HFFc6 (cell line): Measurements from ENCODE around the gene PDX1. TPM values are rescaled to one million over a fixed set of nuclear protein-coding genes. Genes with fewer than 3 reads are reported as not detected.
"Not testable (repeated sequence)": the region's sequence is repeated elsewhere in the genome, so short reads cannot be mapped to it uniquely, and the experiment has no call there.

Source experiments
- DNase-seq: peaks from one replicate; pipeline ENCODE4 v3.0.0-alpha.2; 2018
- H3K27ac Mint-ChIP-seq: 2 replicates; pipeline ENCODE4 v1.8.0; 2020; ENCODE audit warnings: mild to moderate bottlenecking, mixed read lengths
- H3K27me3 Mint-ChIP-seq: 2 replicates; pipeline ENCODE4 v1.8.0; 2021; ENCODE audit warnings: mild to moderate bottlenecking, moderate library complexity, mixed read lengths; ENCODE audit not compliant: insufficient read depth
- H3K36me3 Mint-ChIP-seq: 2 replicates; pipeline ENCODE4 v1.8.0; 2021; ENCODE audit warnings: low read depth, mixed read lengths
- H3K4me1 Mint-ChIP-seq: 2 replicates; pipeline ENCODE4 v1.8.0; 2020; ENCODE audit warnings: low read depth, mixed read lengths
- H3K4me3 Mint-ChIP-seq: 2 replicates; pipeline ENCODE4 v1.8.0; 2020; ENCODE audit warnings: mild to moderate bottlenecking, moderate library complexity, mixed read lengths
- H3K9me3 Mint-ChIP-seq: 2 replicates; pipeline ENCODE4 v1.8.0; 2020; ENCODE audit warnings: mild to moderate bottlenecking, mixed read lengths
- total RNA-seq, 6 experiments: library from RNA; stranded (reverse); fragmentation: NEBNext Ultra II Directional; extraction: Animal tissue kit (Norgen Biotek cat#: 25700); gene quantifications; 2 replicates in 1 of 6; 3 replicates in 5 of 6; pipeline ENCODE4 v1.2.3, GENCODE V29; 2021
- TF ChIP-seq, protein P1 (sequence below): fragments of 200-600 bp; sonication (generic); IDR thresholded peaks from 2 replicates; pipeline ENCODE4 v1.5.0; 2021; ENCODE audit warnings: antibody characterized with exemption, mild to moderate bottlenecking

PDX1 gene
- total RNA-seq, 6 experiments from 2014 or later, result not detected

DNA sequence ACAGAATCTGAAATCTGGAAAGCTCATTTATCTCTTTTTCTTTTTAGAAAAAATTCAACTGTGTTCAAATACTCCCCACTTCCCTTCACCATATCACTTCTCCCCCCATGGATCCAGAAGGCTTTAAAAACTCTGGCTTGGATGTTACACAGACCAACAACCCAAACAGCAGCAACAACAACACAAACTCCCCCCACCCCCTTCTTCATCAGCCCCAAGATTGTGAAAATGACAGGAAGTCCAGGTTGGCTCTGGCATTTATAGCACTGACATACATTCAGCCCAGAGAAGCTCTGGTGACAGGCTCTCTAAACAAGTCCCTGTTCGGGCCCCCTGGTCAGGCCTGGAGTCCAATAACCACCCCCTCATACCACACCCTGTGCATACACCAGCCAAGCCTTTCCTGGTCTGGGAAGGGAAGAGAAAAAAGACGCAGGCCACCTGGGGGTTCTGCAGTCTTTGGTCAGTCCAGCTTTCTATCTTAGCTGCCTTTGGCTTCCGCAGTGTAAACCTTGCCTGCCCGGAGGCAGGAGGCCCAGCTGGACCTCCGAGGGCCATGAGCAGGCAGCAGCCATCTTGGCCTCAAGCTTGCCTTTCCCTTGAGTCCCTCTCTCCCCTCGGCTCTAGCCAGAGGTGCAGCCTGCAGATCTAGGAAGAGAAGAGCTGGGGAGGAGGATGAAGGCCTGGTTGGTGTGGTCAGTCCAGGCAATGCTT lies 42.5 kb downstream of the PDX1 start:
- H3K4me3 Mint-ChIP-seq, result no peak overlapping the region
- H3K36me3 Mint-ChIP-seq, result no peaks in the 10 kb centered on the region
- no peaks in the 10 kb centered on the region for H3K9me3 Mint-ChIP-seq
- DNase-seq, result no peak
- H3K27me3 Mint-ChIP-seq, result peaks cover 61% of the 10 kb centered on the region
- TF ChIP-seq, protein P1, sequence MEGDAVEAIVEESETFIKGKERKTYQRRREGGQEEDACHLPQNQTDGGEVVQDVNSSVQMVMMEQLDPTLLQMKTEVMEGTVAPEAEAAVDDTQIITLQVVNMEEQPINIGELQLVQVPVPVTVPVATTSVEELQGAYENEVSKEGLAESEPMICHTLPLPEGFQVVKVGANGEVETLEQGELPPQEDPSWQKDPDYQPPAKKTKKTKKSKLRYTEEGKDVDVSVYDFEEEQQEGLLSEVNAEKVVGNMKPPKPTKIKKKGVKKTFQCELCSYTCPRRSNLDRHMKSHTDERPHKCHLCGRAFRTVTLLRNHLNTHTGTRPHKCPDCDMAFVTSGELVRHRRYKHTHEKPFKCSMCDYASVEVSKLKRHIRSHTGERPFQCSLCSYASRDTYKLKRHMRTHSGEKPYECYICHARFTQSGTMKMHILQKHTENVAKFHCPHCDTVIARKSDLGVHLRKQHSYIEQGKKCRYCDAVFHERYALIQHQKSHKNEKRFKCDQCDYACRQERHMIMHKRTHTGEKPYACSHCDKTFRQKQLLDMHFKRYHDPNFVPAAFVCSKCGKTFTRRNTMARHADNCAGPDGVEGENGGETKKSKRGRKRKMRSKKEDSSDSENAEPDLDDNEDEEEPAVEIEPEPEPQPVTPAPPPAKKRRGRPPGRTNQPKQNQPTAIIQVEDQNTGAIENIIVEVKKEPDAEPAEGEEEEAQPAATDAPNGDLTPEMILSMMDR, result no peak
- H3K4me1 Mint-ChIP-seq, result peaks cover 5% of the 10 kb centered on the region; the same call in 1 of the 2 replicates
- H3K27ac Mint-ChIP-seq, result no peak overlapping the region

DNA sequence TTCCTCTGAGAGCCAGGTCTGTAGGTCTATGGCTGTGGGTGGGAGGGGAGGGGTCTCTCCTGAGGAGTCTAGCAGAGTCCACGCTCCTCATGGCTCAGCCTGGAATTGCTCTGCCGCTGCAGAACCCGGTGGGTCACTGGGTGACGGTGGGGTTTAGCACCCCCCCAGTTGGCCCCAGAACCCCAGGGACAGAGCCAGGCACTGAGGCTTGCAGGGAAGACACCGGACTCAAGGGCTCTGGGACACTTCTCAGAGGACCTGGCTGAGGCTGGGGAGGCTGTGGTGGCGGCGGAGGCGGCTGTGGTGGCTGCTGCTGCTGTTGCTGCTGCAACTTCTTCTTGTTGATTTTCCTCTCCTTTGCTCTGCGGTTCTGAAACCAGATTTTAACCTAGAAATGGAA lies 43.2 kb downstream of the PDX1 start:
- TF ChIP-seq, protein P1, result no peak
- H3K27me3 Mint-ChIP-seq, result peaks cover 66% of the 10 kb centered on the region
- H3K27ac Mint-ChIP-seq, result no peak overlapping the region
- peaks cover 5% of the 10 kb centered on the region; the same call in 1 of the 2 replicates for H3K4me1 Mint-ChIP-seq
- H3K9me3 Mint-ChIP-seq, result no peaks in the 10 kb centered on the region
- no peak for DNase-seq
- no peak overlapping the region for H3K4me3 Mint-ChIP-seq
- H3K36me3 Mint-ChIP-seq, result no peaks in the 10 kb centered on the region

DNA sequence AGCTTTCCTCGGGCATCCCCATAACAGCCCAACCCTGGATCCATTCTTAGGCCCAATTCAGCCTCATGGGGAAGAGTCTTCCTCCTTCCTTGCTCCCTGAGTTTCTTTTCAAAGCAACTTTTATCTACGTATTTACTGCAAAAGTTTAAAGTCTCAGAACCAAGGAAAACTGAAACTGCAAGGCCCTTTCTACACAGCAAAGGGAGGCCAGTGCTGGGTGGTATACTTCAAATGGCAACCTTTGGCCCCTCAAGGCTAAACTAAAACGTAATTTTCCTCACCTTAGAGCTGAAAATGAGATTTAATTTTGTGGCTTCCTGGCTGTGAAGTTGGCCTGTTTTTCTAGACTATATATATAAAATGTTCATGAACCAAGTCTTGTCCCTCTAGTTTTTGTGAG lies 43.7 kb downstream of the PDX1 start:
- H3K4me1 Mint-ChIP-seq, result peaks cover 5% of the 10 kb centered on the region; the same call in 1 of the 2 replicates
- peaks cover 64% of the 10 kb centered on the region for H3K27me3 Mint-ChIP-seq
- H3K36me3 Mint-ChIP-seq, result no peaks in the 10 kb centered on the region
- H3K4me3 Mint-ChIP-seq, result no peak overlapping the region
- no peaks in the 10 kb centered on the region for H3K9me3 Mint-ChIP-seq
- DNase-seq, result no peak
- no peak overlapping the region for H3K27ac Mint-ChIP-seq
- TF ChIP-seq, protein P1, result no peak

DNA sequence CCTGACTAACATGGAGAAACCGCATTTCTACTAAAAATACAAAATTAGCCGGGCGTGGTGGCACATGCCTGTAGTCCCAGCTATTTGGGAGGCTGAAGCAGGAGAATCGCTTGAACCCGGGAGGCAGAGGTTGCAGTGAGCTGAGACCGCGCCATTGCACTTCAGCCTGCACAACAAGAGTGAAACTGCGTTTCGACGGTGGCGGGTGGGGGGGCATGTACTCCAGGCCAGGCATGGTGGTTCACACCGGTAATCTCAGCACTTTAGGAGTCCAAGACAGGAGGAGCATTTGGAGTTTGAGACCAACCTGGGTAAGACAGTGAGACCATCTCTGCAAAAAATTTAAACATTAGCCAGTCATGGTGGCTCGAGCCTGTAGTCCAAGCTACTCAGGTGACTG lies 44.4 kb downstream of the PDX1 start:
- peaks cover 66% of the 10 kb centered on the region for H3K27me3 Mint-ChIP-seq
- not testable (repeated sequence) for H3K4me3 Mint-ChIP-seq, H3K27ac Mint-ChIP-seq, DNase-seq, H3K4me1 Mint-ChIP-seq, H3K9me3 Mint-ChIP-seq, H3K36me3 Mint-ChIP-seq

GRCh38 chr13:27964741-27965323 lies 45.0 kb downstream of the PDX1 start:
- DNase-seq, result no peak
- Mint-ChIP-seq H3K4me3 (no peak overlapping the region), H3K4me1 (peaks cover 5% of the 10 kb centered on the region; the same call in 1 of the 2 replicates), H3K36me3 (no peaks in the 10 kb centered on the region), H3K9me3 (no peaks in the 10 kb centered on the region), H3K27ac (no peak overlapping the region), H3K27me3 (peaks cover 71% of the 10 kb centered on the region)
- TF ChIP-seq, protein P1, result no peak

- Mint-ChIP-seq H3K4me1 (0 out of 2 replicates have a peak, but pooled peaks cover under 1% of the 10 kb centered on the region), H3K27me3 (peaks cover 69% of the 10 kb centered on the region), H3K4me3 (no peak overlapping the region), H3K9me3 (no peaks in the 10 kb centered on the region), H3K27ac (no peak overlapping the region), H3K36me3 (no peaks in the 10 kb centered on the region)
- no peak for DNase-seq
- TF ChIP-seq, protein P1, result no peak
Measured at GRCh38 chr13:27965343-27965739, 45.5 kb downstream of the PDX1 start.
